Activated CD4-positive, alpha-beta T cell treated with anti-CD3 and anti-CD28 coated beads, Interleukin-10, Interleukin-2, amounts not matched to agents 100 ng/mL and 50 ng/mL, durations not matched to agents 16 hours and 8 hours (primary cell): ENCODE measurements around the gene CHTOP.

ENCODE experiments used
- DNase-seq: peaks from one replicate; pipeline ENCODE4 v3.0.0-alpha.2; 2020

Gene CHTOP

DNA sequence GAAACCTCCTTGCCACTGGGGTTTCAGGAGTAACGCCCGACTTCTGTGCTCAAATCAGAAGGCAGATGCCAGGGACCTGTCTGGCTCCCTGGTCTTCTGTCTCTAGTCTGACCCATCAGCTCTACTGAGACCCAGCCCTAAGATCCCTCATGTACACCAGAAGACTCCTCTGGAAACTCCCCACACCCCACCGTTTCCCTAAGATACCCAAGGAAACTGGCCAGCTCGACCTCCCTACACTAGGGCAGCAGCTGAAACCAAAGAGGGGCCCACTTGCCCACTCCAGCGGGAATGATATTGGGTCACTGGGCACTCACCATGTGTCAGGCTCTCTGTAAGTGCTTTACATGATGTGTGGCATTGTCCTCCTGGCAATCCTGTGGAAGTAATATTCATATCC lies 20.5 kb upstream of the CHTOP start:
- no peak for DNase-seq

DNA sequence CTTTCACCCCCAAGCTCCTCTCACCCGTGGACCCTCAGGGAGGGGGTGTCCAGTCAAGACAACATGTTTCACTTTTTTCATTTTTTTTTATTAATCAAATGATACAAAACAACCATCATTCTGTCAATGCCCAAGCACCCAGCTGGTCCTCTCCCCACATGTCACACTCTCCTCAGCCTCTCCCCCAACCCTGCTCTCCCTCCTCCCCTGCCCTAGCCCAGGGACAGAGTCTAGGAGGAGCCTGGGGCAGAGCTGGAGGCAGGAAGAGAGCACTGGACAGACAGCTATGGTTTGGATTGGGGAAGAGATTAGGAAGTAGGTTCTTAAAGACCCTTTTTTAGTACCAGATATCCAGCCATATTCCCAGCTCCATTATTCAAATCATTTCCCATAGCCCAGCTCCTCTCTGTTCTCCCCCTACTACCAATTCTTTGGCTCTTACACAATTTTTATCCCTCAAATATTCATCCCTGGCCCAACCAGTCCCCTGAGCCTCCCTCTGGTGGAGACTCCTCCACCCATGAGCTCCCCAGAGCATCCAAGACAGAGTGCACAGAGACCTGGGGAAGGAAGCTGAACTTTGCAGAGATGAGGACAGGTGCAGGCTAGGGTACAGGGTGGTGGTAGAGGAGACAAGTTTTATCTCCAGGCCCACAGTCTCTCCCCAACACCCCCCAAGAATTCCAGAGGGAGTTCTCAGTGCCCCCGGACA lies 19.5 kb upstream of the CHTOP start:
- no peak for DNase-seq

DNA sequence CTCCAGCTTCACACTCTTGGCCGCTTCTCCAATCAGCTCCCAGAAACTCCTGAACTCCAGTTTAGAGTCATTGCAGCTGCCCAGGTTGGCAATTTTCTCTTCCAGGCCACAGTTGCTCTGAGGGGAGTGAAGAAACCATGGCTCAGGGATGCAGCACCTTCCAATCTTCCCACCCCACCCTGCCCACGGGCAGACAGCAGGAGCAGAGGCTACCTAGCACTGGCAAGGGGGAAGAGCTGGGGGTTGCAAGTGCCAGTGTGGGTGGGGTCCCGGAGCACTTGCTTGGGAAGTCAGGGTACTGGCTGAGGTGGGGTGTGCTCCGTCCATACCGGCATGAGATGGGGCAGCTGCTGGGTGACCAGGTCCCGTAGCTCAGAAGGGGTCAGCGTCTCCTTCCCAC lies 19.0 kb upstream of the CHTOP start:
- no peak for DNase-seq

DNA sequence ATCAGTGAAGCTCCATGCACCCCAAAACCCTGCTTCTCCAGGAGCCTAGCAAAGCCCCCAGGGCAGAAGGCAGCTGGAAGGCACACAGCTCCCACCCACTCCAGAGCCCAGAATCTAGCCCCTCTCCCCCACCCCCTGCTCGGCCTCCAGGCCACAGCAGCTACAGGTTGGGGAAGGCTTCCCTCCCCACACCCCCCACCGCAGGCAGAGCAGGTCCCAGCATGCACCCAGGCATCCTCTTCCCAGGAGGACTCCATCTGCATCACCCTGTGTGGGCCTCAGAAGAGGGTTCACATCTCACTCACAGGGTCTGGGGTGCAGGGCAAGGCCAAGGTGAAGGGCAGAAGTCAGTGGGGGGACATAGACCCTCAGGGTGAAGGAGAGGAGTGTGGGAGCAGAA lies 18.5 kb upstream of the CHTOP start:
- no peak for DNase-seq

DNA sequence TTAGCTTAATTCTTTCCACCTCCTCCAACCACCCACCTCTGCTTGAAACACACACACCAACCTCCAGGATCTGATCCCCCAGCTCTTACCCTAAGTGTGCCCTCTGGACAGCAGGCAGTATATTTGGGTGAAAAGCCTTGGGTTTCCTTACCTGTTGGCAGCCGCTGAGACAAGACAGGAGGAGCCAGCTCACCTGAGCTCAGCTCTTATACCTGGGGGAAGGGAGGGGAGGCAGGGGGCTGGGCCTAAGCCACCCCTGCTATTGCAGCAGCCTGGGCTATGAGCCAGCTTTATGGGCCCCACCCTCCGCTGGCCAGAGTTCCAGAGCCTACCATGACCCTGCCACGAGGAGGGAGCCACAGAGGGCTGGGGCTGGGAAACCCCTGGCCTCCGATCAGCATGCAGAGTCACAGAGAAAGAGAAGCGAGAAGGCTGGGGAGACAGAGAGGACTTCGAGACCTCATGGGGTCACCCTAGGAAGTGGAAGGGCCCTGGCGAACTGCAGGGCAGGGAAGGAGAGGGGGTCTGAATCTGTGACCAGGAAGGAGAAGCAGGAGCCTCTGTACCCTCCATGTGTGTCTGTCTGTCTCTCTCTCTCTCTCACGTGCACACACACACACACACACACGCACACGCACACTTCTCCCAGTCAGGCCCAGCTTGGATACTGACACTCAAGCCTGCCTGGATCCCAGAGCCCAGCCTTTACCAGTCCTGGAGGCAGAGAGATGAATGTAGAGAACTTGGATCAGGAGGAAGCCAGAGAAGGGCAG lies 17.5 kb upstream of the CHTOP start, which contains the start of gene S100A14:
TSS of gene S100A14 (minus strand) at position 182 of the 773 bp plus-strand sequence. CDS start 467 bp downstream, outside the sequence.
- no peak for DNase-seq

DNA sequence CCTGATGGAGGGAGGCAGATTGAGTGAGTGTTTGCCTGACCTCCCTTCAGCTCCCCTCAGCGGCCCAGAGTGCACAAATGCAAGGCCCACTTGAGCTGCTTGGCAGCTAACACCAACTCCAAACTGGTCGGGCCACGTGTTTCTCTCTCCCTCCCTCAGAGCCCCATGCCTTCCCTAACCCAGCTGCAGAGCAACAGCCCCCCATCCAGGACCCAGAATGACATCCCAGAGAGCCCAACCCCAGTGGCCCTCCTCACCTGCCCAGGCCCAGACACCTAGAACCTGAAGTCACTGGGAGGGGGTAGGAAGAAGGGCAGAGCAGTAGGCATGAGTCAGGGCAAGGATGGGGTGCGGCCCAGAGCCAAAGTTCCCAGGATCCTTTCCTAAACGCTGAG lies 17.0 kb upstream of the CHTOP start:
- DNase-seq = no peak

DNA sequence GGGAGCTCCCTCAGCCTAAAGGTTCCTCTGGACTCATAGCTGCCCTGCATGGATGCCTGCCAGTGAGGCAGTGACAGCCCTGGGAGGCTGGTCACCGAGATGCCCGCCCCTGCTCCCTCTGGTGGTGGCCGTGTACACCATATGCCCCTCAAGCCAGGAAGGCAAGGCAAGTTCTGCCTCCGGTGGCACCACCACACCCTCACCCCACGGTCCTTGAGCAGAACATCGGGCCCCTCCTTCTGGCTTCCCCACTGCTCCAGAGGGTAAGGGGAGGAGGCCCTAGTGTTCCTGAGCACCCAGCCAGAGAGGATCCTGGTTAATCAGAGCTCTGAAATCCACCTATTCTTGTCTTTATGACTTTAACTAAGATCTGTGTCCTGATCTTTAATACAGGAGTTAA lies 16.2 kb upstream of the CHTOP start:
- DNase-seq = peak; percentile 87

DNA sequence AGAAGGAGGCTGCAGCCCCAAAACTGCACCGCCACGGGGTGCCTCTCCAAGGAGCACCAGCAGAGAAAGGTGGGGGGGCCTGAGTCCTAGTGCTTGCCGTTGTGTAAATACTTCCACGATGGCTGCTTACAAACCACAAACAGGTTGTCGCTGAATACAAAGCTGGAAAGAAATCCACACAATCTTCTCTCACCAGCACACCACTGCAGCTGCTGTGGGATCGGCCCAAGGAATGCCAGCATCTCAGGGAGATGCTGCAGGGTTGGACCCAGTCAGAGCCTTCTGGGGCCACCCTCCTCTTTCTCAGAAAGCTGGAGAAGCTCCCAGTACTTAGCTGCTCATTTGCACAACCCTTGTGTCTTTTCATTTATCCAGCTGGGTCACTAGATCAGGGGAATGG lies 14.7 kb upstream of the CHTOP start:
- no peak for DNase-seq

DNA sequence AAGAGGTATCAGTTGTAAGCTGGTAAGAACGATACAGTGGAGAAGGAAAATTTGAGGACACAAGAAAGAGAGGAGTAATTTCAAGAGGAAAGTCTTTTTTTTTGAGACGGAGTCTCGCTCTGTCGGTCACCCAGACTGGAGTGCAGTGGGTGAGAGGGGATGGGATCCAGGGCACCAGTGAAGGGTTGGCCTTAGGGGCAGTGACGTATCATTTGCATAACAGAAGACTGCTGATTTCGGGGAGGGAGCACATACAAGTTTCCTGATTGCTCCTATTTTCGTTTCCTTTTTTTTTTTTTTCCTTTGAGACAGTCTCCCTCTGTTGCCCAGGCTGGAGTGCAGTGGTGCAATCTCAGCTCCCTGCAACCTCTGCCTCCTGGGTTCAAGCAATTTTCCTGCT lies 10.8 kb upstream of the CHTOP start:
- DNase-seq = no peak

DNA sequence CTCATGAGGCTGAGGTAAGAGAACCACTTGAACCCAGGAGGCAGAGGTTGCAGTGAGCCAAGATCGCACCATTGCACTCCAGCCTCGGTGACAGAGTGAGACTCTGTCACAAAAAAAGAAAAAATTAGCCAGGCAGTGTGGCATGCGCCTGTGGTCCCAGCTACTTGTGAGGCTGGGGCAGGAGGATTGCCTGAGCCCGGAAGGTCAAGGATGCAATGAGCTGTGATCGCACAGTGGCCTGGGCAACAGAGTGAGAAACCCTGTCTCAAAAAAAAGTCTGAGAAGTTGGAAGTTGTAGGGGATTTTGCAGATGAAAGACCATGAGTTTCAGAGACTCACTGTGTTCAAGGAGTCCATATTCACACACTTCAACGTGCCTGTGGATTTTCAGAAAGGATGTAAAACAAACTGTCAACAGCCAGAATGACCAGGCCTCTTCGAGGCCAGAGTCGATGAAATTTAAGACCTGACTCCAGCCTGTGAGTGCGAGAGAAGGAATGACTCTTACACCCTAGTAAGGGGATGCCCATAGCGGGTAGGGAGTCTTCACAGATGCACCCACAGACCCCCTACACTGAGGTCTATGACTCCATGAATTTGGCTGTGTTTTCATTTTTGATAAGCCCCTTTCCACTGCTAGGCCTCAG lies 8.8 kb upstream of the CHTOP start:
- DNase-seq = no peak

DNA sequence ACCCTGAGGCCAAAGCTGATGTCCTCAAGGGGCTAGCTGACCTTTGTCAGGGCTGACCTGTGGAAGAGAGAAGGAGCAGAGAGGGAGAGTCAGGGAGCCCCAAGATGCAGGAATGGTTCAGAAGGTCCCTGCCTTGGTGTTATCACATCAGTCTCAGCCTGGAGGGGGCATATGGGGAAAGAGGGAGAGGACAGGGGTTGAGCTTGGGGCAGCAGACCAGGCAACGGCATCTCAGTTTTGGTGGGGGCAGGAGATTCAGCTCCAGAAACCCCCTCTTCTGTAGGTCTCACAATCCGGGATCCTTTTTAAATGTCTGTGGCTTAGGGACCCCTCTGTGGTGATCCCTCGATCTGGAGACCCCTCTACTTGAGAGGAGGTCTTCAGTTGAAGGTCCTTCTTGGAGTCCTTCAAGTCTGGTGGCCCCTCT lies 7.4 kb upstream of the CHTOP start:
- DNase-seq = no peak

DNA sequence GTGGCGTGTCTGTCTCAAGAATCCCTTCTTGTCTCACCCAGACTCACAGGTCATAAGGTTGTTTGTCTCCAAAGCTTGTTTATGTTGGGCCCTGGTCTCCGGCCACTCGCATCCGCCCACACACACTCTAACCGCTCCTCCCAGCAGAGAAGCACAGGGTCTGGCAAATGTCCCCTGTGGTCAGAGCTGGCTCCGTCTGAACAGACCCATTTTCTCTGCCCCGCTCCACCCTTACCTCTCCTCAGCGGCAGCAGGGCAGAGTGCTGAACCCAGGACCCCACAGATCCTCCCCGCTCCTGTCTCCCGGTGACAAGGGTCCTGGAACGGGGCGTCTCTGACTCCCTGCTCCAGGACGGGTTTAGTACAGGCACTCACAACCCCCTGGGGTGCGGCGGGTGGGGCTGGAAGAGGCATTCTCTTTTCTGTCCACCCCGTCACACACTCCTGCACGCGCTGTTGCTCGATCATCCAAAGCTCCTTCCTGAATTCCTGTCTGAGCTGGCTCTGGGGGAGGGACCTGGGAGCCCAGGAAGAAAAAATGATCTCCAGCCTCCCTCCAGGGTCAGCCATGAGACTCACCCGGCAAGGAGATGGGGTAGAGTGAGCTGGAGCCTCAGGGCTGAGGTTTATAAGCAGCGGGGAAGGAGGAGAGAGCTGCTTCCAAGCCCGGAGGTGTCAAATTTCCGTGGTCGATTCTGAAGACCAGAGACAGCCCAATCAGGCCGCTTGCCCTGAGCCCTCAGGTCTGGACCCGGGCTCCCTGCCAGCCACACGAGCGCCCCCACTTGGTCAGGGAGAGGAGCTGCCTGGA lies 6.8 kb upstream of the CHTOP start, which contains the start of gene S100A13:
TSS of gene S100A13 (minus strand) at position 602 of the 811 bp plus-strand sequence. CDS start 1,033 bp downstream, outside the sequence.
- DNase-seq = peak; percentile 35

DNA sequence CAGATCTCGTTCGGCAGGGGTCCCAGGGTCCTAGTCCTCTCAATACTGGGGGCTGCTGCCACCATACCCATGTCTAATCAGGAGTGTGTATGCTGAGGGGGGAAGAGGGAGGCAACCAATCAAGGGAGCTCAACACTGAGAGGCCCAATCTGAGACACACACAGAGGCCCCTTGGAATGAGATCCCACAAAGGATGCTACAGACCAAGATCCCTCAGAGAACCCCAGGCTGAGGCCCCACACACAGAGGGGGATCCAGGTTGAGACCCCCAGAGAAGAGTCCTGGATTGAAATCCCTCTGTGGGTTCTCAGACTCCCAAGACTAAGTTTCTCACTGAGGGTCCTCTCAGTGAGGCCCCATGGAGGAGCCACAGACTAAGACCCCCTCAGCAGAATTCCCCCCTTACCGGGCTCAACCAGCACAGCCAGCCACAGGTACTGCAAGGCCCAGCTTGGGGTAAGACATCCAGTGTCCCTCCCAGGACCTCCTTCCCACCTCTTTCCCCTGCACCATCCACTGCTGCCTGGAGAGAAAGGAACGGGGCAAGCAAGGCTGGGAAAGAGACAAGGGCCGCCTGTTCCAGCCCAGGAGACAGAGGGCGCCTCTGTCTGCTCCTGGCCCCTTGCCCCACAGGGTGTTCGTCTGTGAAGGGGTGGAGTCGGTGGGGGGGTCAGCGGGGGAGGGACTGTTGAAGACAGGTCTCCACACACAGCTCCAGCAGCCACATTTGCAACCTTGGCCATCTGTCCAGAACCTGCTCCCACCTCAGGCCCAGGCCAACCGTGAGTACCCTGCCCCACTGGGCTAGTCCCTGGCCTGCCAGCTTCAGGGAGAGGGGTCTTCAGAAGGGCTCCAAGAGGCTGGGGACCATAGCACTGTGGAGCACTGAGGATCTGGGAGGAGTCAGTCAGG lies 5.9 kb upstream of the CHTOP start, which contains the start of gene S100A1:
TSS of gene S100A1 (plus strand) at position 720 of the 912 bp plus-strand sequence. CDS start 2,088 bp downstream, outside the sequence.
- no peak for DNase-seq

DNA sequence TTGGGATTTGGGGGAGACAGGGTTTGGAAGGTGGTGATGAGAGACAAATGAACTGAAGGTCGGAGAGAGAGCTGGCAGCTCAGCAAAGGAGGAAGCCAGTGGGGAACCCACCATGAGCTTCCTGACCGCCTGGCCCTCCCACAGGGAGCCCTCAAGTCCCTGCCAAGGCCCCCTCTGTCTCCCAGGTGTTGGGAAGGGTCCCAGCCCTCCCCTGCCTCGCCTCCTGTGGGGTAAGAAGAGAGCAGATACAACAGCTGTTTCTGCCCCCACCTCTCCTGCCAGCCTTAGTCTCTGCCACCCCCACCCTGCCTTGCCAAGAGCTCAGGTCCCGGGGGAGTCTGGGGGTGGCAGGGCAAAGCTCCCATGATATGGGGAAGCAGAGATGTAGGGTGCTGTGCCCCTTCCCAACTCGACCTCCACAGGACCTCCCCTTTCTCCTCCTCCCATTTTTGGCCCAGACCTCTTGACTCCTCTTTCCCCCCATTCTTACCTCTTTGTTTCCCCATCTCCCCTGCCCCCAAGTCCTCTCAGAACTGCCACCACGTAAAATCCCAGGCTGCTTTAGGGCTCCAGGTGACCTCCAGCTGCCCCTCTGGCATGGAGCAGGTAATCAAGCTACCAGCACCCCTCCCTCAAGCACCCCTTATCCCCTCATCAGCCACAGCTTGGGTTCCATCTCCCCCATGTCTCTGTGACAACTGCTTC lies 5.1 kb upstream of the CHTOP start:
- no peak for DNase-seq

DNA sequence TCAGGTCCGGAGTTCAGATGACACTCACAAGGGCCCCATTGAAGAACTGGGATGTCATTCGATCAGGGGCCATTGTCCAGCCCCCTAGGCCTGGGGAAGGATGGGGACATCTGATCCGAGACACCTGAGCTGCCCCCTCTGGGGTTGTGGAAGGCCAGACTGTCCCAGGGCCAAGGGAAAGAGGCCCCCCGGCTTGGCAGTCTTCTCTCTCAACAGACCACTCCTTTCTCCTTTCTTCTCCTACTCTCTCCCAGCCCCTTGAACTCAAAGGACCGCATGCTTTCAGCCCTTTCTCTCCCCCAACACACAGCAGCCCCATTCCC lies 4.6 kb upstream of the CHTOP start:
- no peak for DNase-seq

DNA sequence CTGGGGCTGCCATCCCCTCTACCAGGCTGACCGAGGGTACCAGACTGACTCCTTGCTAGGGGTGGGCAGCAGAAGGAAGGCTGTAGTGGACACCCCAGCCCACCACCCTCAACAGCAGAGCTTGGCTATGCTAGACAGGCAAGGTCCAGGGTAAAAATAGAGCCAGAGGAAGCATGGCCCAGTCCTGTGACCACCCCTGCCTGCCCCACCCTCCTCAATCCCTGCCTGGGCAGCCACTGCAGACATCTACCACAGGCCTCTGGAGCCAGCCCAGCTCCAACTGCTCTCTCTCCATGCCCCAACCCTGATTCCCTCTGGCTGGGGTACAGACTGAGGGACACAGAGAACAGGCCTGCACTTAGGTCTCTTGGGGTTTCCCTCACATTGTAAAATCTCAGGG lies 3.9 kb upstream of the CHTOP start:
- no peak for DNase-seq

DNA sequence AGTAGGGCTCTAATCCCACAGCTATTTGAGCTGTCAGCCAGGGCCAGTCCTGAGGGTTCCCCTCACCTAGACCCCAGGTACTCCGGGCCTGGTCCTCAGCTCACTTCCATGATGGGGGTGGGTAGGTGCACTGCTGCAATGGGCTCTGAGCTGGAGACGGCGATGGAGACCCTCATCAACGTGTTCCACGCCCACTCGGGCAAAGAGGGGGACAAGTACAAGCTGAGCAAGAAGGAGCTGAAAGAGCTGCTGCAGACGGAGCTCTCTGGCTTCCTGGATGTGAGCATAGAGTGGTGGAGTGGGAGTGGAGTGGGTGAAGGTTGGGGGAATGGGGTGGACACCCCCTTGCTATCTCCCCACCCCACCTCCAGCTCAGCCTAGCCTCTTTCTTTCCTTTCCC lies 3.5 kb upstream of the CHTOP start:
- no peak for DNase-seq

DNA sequence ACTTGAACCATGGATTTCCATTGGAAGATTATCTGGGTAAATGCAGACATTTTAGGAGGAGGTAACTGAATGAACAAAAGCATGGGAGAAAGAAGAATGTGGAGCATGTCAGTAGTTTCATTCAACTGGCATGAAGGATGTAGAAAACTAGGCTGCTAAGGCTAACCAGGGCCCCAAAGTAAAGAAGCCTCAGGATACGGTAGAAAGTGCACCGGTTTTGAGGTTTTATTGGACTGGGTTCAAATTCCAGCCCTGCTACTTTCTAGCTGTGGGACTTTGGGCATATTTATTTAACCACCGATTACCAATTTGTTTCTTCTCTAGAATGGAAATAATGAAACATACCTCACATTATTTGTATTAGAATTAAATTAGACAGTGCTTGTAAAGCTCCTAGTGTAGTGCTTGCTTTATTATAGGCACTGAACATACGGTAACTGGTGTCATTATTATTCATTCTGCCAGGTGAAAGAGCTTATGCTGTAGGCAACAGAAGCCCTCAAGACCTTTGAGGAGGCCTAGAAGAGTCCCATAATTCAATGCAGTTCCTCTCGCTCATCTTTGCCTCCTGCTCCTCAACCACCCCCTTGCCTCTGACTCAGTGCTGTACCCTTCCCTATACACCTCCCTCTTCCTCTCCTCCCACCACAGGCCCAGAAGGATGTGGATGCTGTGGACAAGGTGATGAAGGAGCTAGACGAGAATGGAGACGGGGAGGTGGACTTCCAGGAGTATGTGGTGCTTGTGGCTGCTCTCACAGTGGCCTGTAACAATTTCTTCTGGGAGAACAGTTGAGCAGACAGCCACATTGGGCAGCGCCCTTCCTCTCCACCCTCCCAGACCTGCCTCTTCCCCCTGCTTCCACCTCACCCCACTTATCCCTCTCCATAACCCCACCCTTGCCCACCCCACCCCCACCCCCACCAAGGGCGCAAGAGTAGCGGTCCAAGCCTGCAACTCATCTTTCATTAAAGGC lies 2.5 kb upstream of the CHTOP start:
- DNase-seq = peak; percentile 21

DNA sequence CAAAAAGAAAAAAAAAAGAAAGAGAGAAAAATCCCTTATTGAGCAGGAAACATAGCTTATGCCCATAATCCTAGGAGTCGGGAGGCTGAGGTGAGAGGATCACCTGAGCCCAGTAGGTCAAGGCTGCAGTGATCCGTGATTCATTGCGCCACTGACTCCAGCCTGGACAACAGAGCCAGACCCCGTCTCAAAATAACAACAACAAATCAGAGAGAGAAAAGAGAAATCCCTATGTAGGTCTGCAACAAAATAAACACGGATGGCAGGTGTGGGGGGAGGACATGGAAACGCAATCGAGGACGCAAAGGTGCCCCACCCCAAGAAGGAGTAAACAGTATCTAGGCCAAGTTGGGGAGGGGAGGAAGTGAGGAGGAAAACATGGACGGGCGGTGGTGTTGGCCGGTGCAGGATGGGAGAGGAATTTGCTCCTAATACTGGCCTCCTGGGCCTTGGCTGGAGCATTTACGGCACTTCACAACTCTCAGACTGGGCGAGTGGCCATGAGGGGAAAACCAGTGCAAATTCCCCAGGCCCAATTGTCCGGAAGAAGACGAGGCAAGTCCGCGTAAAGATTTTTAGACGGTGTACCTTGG lies 609 bp upstream of the CHTOP start:
- DNase-seq = no peak
